ENCODE measurements around the gene USP6NL.

- TF ChIP-seq TCF7 (IDR thresholded peaks at IDR 0.05; ENCODE audit: low read depth) (no peak), ATF5 (CRISPR knock-in tag; IDR thresholded peaks at IDR 0.05; ENCODE audit: low read depth) (no peak), FOSL2 (CRISPR knock-in tag; IDR thresholded peaks at IDR 0.05) (no peak), HINFP (CRISPR knock-in tag; IDR thresholded peaks at IDR 0.05; ENCODE audit: low read depth) (no peak)
These were observed 51.3 kb downstream of the USP6NL start for GRCh38 chr10:11560076-11560709.

Data from HepG2 (cell line).